Smooth muscle cell (in vitro differentiated cells): Measurements from ENCODE around the gene PSD2. TPM values are rescaled to one million over a fixed set of nuclear protein-coding genes. Genes with fewer than 3 reads are reported as not detected.

Source experiments
- DNase-seq: peaks from one replicate; lab custom pipeline; 2025; ENCODE audit not compliant: unreplicated experiment; lab: John Stamatoyannopoulos, UW
- H2AFZ ChIP-seq: fragments of 200-600 bp; sonication (generic); 2 replicates; pipeline ENCODE4 v1.6.0; 2016; ENCODE audit warnings: antibody characterized with exemption, low read depth, mild to moderate bottlenecking
- H3F3A ChIP-seq: fragments of 200-600 bp; sonication (generic); 2 replicates; pipeline ENCODE4 v1.6.0; 2017; ENCODE audit warnings: antibody characterized with exemption, low read depth
- H3K27ac ChIP-seq: fragments of 200-600 bp; sonication (generic); 2 replicates; pipeline ENCODE4 v1.5.1; 2016; ENCODE audit warnings: low read depth, mild to moderate bottlenecking
- H3K27me3 ChIP-seq: fragments of 200-600 bp; sonication (generic); 2 replicates; pipeline ENCODE4 v1.6.1; 2016; ENCODE audit warnings: low read depth, mild to moderate bottlenecking
- H3K36me3 ChIP-seq: fragments of 200-600 bp; sonication (generic); 2 replicates; pipeline ENCODE4 v1.5.1; 2016; ENCODE audit warnings: low read depth
- H3K4me1 ChIP-seq: fragments of 200-600 bp; sonication (generic); 2 replicates; pipeline ENCODE4 v1.5.1; 2016; ENCODE audit warnings: low read depth
- H3K4me2 ChIP-seq: fragments of 200-600 bp; sonication (generic); 2 replicates; pipeline ENCODE4 v1.6.0; 2016; ENCODE audit warnings: mild to moderate bottlenecking
- H3K4me3 ChIP-seq: fragments of 200-600 bp; sonication (generic); 2 replicates; pipeline ENCODE4 v1.5.1; 2016; ENCODE audit warnings: mild to moderate bottlenecking
- H3K79me2 ChIP-seq: fragments of 200-600 bp; sonication (generic); 2 replicates; pipeline ENCODE4 v1.6.0; 2016; ENCODE audit warnings: low read depth, mild to moderate bottlenecking
- H3K9ac ChIP-seq: fragments of 200-600 bp; sonication (generic); 2 replicates; pipeline ENCODE4 v1.6.0; 2016; ENCODE audit warnings: low read depth
- H3K9me3 ChIP-seq: fragments of 200-600 bp; sonication (generic); replicated peaks from 2 replicates; pipeline ENCODE4 v1.5.1; 2016; ENCODE audit warnings: low read depth
- H4K20me1 ChIP-seq: fragments of 200-600 bp; sonication (generic); 2 replicates; pipeline ENCODE4 v1.6.0; 2016; ENCODE audit warnings: low read depth
- CTCF ChIP-seq: fragments of 200-600 bp; sonication (generic); IDR thresholded peaks from 2 replicates; pipeline ENCODE4 v1.5.1; 2017; ENCODE audit warnings: borderline replicate concordance, mild to moderate bottlenecking, antibody characterized with exemption; ENCODE audit not compliant: insufficient read depth, poor library complexity, severe bottlenecking
- WGBS: methylation state at CpG from one replicate; pipeline ENCODE4 v1.1.7; 2016; ENCODE audit warnings: low lambda C conversion rate; 5-methylcytosine and 5-hydroxymethylcytosine counted together
- polyA plus RNA-seq: library from polyadenylated mRNA; unstranded; fragments of >200 nt; fragmentation: Nextera tagmentation; extraction: Ambion mirVana; gene quantifications from 2 replicates; pipeline ENCODE4 v1.2.1, GENCODE V29; 2016
- total RNA-seq: library from RNA; depleted of rRNA; stranded (reverse); fragments of >200 nt; gene quantifications from 2 replicates; pipeline ENCODE4 v1.2.3, GENCODE V29; 2014

The PSD2 gene
- total and polyA plus RNA-seq, 2 experiments from 2014 or later: 0.54 to 0.81 TPM

- Histone ChIP-seq H3F3A (no peaks in the 10 kb centered on the region), H3K9ac (no peak overlapping the region), H3K79me2 (no peaks in the 10 kb centered on the region), H3K27me3 (peaks cover 9% of the 10 kb centered on the region), H3K27ac (no peak overlapping the region), H3K4me1 (peaks cover 17% of the 10 kb centered on the region), H3K4me3 (no peak overlapping the region), H4K20me1 (no peaks in the 10 kb centered on the region), H2AFZ (no peak overlapping the region), H3K36me3 (no peaks in the 10 kb centered on the region), H3K4me2 (peak overlapping the region; percentile 88), H3K9me3 (no peaks in the 10 kb centered on the region)
- DNase-seq: no peak
- 71% methylated on average over 11 of the region's 11 CpGs for WGBS
- TF ChIP-seq CTCF: no peak
Observed at GRCh38 chr5:139764886-139765408, 30.7 kb upstream of the PSD2 start.

DNA sequence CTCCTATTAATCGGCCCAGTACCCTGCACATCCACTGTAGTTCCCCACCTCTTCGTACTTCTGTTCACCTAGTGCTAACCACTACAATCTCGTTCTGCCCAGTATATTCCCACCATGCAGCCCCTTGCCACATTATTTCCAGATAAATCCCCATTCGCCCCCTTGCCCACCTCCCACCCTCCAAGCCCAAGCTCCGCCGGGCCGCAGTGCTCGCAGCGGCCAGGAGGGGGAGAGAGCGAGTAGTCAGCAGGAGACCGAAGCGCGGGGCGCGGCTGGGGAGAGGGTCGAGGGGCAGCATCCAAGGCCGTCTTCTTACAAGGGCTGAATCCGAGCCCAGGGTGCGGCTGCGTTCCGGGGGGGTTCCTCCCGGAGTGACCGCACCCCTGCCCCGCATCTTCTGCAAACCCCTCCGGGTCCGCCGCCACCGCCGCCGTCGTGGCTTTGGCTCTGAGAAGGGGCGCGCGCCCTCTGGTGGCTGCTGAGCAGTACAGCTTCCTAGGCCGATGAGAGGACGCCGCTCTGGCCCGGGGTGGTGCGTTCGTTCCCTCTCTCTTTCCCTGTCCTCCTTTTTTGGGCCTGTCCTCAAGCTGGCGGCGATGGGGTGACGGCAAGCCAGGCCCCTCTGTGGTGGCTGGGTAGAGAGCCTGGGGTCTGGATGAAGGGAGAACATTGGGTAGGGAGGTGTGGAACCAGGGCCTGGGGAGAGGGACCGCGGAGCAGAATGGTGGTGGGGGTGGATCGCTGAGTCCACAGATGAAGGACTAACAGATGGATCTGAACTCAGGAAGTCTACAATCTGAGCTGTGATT, 30.0 kb upstream of the PSD2 start:
- H3K36me3 ChIP-seq: no peaks in the 10 kb centered on the region
- H2AFZ ChIP-seq: peak overlapping the region; percentile 78
- peaks cover 17% of the 10 kb centered on the region for H3K4me1 ChIP-seq
- 10% methylated on average over 44 of the region's 46 CpGs for WGBS
- peak overlapping the region; percentile 88 for H3K4me2 ChIP-seq
- H4K20me1 ChIP-seq: no peaks in the 10 kb centered on the region
- peaks cover 9% of the 10 kb centered on the region for H3K27me3 ChIP-seq
- H3K9me3 ChIP-seq: no peaks in the 10 kb centered on the region
- TF ChIP-seq CTCF: peak; percentile 95
- no peak overlapping the region for H3K27ac ChIP-seq
- no peaks in the 10 kb centered on the region for H3K79me2 ChIP-seq
- no peak overlapping the region for H3K9ac ChIP-seq
- DNase-seq: peak; percentile 93
- H3K4me3 ChIP-seq: peak overlapping the region; percentile 63
- no peaks in the 10 kb centered on the region for H3F3A ChIP-seq

GRCh38 chr5:139767960-139768359, 27.6 kb upstream of the PSD2 start:
- no peak for TF ChIP-seq CTCF
- H3K9me3 ChIP-seq: no peaks in the 10 kb centered on the region

More at GRCh38 chr5:139767960-139768359, 27.6 kb upstream of the PSD2 start:
- no peaks in the 10 kb centered on the region for H3K36me3 ChIP-seq
- no peaks in the 10 kb centered on the region for H3K79me2 ChIP-seq
- no peaks in the 10 kb centered on the region for H4K20me1 ChIP-seq
- peaks cover 17% of the 10 kb centered on the region for H3K4me1 ChIP-seq
- H3K4me3 ChIP-seq: no peak overlapping the region
- H3K4me2 ChIP-seq: no peak overlapping the region
- peaks cover 9% of the 10 kb centered on the region for H3K27me3 ChIP-seq
- no peak for DNase-seq
- no peak overlapping the region for H3K27ac ChIP-seq
- no peak overlapping the region for H2AFZ ChIP-seq
- H3K9ac ChIP-seq: no peak overlapping the region
- 69% methylated on average over 4 of the region's 4 CpGs for WGBS
- no peaks in the 10 kb centered on the region for H3F3A ChIP-seq
